HG03571 (cell line): Measurements from ENCODE around the gene SIRPA.

Source experiments
- ATAC-seq: cut with Tn5 transposase; IDR thresholded peaks from one replicate; pipeline ENCODE4 v1.9.1; 2021; ENCODE audit not compliant: unreplicated experiment

The SIRPA gene

DNA sequence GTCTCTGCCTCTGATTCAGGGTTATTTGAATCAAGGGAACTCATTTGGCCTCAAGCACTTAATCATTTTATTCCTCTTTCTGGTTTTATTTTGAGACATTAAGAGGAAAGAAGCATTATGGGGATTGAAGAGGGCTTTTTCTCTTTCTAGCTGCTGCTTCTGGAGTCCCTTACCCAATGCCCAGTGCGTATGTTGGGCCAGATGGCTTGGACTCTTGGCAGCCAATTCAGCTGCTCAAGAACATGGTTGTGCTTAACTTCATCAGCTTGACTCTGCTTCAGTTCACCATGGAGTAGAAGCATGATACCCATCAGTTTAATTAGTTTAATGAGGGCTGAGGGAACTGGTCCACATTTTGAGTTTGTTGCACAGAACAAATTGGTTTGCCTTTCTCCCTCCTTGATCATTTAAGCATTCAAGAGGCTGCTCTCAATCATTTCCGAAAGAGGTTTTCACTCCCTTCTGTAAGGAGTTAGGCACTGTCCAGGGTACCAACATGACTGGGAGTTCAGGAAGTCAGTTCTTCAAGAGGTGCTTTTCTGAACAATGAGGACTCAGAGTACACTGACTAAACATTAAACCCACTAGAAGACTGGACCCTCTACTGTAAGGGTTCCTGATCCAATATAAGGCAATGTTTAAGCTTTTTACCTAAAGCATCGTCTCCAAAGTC is 84.0 kb downstream of the SIRPA start:
- no peak for ATAC-seq

DNA sequence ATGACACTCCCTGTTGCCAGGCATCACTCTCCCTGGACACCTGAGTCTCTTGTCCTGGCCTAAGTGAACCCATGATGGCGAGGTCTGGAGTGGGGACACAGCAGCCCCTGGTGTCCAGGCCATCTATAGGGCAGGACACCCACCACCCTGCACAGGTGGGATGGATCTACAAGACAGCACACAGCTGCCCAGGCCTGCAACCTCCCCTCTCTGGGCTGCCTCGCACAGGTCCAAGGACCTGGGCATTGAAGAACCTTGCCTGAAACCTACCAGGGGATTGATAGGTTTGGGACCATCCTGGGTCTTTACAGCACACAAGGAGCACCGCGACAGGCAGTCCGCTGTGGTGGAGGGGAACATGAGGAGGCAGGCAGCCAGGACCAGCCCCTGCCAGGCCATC is 87.5 kb downstream of the SIRPA start:
- ATAC-seq, result no peak

DNA sequence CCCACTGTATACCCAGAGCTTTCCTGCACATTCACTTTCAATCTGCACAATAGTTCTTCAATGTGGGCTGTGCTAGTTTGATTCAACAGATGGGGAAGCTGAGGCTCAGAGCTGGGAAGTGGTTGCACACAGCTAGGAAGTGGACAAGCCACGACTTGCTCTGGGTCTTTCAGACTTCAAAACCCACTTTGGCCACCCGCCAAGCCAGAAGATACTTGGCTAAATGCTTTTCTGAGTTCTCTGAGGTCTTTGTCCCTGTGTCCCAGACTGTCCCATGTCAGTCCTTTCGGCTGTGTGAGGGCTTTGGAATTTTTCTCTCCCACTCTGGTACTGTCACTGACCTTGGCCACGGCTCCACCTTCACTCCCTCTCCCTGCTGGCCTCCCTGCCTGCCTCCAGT is 88.1 kb downstream of the SIRPA start:
- no peak for ATAC-seq

DNA sequence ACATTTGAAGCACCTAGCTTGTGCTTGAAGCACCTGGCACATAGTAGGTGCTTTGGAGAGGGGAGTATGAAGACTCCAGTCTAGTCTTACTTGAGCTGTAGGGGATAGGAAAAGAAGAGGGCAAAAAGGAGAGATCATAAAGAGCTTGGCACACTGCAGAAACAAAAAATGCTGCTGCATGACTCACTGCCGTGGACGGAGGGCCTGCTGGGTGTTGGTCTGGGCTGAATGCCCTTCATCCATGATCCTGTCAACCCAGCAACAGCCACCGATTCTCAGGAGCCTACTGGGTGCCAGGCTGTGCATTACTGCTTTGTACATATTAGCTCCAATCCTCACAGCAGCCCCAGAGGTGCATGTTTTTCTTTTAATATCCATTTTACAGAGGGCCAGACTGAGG is 92.6 kb downstream of the SIRPA start:
- no peak for ATAC-seq
